Right lobe of liver (tissue), 4 donors: ENCODE data around the gene CCDC81.

ENCODE experiments used
- POLR2A ChIP-seq: fragments of 450-650 bp; IDR thresholded peaks from one replicate; pipeline ENCODE4 v1.6.1; 2017; ENCODE audit warnings: antibody characterized with exemption, mild to moderate bottlenecking
- TF ChIP-seq, protein P1 (sequence below), 4 donors: fragments of 200-600 bp in 3 of 4; fragments of 450-650 bp in 1 of 4; IDR thresholded peaks; one replicate each; pipeline versions ENCODE4 v1.5.1 to v1.8.0; 2016 to 2022; ENCODE audit warnings: antibody characterized with exemption in 4 of 4, mild to moderate bottlenecking in 2 of 4
- donor health status: DM: no; HTN: no; CAD: no.
- donor health status: DM: no; HTN: no; CAD: no.
- donor health status: DM: no; HTN: yes; CAD: no.

DNA sequence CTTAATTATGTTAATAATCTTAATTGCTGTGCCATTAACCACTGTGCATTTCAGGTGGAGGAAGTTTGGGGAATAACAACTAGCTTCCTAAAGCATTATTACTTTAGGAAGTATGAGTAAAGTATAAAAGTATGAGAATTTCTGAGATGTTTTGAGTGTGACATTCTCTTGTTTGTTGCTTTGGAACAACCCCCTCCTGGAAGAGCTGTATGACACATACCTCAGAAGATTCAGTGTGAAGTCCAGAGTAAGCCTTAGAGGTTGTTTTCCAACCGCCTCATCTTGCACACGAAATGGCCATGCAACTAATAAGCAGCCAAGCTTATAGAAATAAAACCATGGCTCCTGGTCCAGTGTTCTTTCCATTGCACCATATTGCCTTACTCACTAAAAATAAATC lies 21.7 kb downstream of the CCDC81 start:
- TF ChIP-seq, protein P1, sequence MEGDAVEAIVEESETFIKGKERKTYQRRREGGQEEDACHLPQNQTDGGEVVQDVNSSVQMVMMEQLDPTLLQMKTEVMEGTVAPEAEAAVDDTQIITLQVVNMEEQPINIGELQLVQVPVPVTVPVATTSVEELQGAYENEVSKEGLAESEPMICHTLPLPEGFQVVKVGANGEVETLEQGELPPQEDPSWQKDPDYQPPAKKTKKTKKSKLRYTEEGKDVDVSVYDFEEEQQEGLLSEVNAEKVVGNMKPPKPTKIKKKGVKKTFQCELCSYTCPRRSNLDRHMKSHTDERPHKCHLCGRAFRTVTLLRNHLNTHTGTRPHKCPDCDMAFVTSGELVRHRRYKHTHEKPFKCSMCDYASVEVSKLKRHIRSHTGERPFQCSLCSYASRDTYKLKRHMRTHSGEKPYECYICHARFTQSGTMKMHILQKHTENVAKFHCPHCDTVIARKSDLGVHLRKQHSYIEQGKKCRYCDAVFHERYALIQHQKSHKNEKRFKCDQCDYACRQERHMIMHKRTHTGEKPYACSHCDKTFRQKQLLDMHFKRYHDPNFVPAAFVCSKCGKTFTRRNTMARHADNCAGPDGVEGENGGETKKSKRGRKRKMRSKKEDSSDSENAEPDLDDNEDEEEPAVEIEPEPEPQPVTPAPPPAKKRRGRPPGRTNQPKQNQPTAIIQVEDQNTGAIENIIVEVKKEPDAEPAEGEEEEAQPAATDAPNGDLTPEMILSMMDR (IDR thresholded peaks at IDR 0.05): no peak
- no peak for TF ChIP-seq POLR2A
